CD4-positive, alpha-beta T cell treated with Interleukin-6 for 4 hours (primary cell): ENCODE data around the gene ZNF649.
A peak's percentile ranks its signal among the peaks of the same experiment; 100 is the strongest.
"Not testable (repeated sequence)": the region's sequence is repeated elsewhere in the genome, so short reads cannot be mapped to it uniquely, and the experiment has no call there.

Experiments
- DNase-seq: peaks from one replicate; pipeline ENCODE4 v3.0.0-alpha.2; 2020; ENCODE audit warnings: mixed read lengths

The ZNF649 gene

GRCh38 chr19:51904331-51905165, at the start of gene ZNF649:
Gene ZNF649 (minus strand): TSS chr19:51905017. CDS start chr19:51900107, 4,910 bp downstream.
- DNase-seq, result peak; percentile 83

GRCh38 chr19:51948975-51949374, 44.2 kb upstream of the ZNF649 start:
- DNase-seq, result no peak

- no peak for DNase-seq
Observed at GRCh38 chr19:51946602-51947001, 41.8 kb upstream of the ZNF649 start.

GRCh38 chr19:51944798-51945552, 40.2 kb upstream of the ZNF649 start:
- no peak for DNase-seq

GRCh38 chr19:51938936-51939335, 34.1 kb upstream of the ZNF649 start:
- DNase-seq, result no peak

GRCh38 chr19:51931921-51932320, 27.1 kb upstream of the ZNF649 start:
- no peak for DNase-seq

- no peak for DNase-seq
Observed at GRCh38 chr19:51927859-51928258, 23.0 kb upstream of the ZNF649 start.

- peak; percentile 88 for DNase-seq
Observed at GRCh38 chr19:51926784-51927741, 22.2 kb upstream of the ZNF649 start, which contains the start of gene ZNF613. Gene ZNF613 (plus strand): TSS chr19:51927472. CDS start chr19:51936221, 8,749 bp downstream.

GRCh38 chr19:51926426-51926783, 21.6 kb upstream of the ZNF649 start:
- no peak for DNase-seq

GRCh38 chr19:51921949-51922348, 17.1 kb upstream of the ZNF649 start:
- no peak for DNase-seq

GRCh38 chr19:51919606-51920005, 14.8 kb upstream of the ZNF649 start:
- DNase-seq, result no peak

GRCh38 chr19:51916167-51916566, 11.3 kb upstream of the ZNF649 start:
- no peak for DNase-seq

GRCh38 chr19:51915324-51915867, 10.6 kb upstream of the ZNF649 start:
- no peak for DNase-seq

- DNase-seq, result not testable (repeated sequence)
Observed at GRCh38 chr19:51907981-51908380, 3.2 kb upstream of the ZNF649 start.

- not testable (repeated sequence) for DNase-seq
Observed at GRCh38 chr19:51906108-51906507, 1.3 kb upstream of the ZNF649 start.

GRCh38 chr19:51905639-51906038, 822 bp upstream of the ZNF649 start:
- DNase-seq, result not testable (repeated sequence)

- DNase-seq, result no peak
Observed at GRCh38 chr19:51905206-51905605, 389 bp upstream of the ZNF649 start.

- DNase-seq, result no peak
Observed at GRCh38 chr19:51903192-51903591, 1.6 kb downstream of the ZNF649 start.

- DNase-seq, result no peak
Observed at GRCh38 chr19:51901860-51902259, 3.0 kb downstream of the ZNF649 start.

- no peak for DNase-seq
Observed at GRCh38 chr19:51891193-51891747, 13.5 kb downstream of the ZNF649 start.

GRCh38 chr19:51889934-51890333, 14.9 kb downstream of the ZNF649 start:
- DNase-seq, result no peak
